ENCODE results near the gene GMDS. TPM values are rescaled to one million over a fixed set of nuclear protein-coding genes. Genes with fewer than 3 reads are reported as not detected.
A peak's percentile ranks its signal among the peaks of the same experiment; 100 is the strongest.

The GMDS gene
- total and polyA plus RNA-seq, 2 of the 13 experiments (the other 11 are each of a cell fraction or from before 2014, with no cell fraction given), result 64.4 to 112 TPM

DNA sequence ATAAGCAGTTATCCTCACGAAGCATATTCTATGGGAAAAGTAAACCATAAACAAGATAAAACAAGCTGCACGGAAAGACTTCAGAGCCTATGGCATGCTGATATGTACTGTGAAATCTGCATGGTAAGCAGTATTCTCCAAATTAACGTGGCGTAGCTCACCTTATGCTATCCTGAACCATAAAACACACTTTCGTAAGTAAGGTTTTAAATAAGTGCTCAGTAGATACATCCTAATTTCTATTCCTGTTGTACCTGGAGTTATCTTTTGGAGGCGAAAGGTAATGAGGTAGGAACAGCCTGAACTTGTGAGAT, 208.7 kb downstream of the GMDS start:
- Histone ChIP-seq H3K9me3 (ENCODE audit: low read length) (no peaks in the 10 kb centered on the region), H2AFZ (ENCODE audit: low read length) (no peak overlapping the region), H3K4me3 (replicated peaks in 1 of 3; ENCODE audit: insufficient read depth in 1 of 3, low read depth in 2 of 3, low read length in 3 of 3) (no peak overlapping the region), H3K4me1 (ENCODE audit: insufficient read depth, low read length) (peaks cover 17% of the 10 kb centered on the region), H3K36me3 (replicated peaks in 1 of 2; ENCODE audit: control insufficient read depth in 1 of 2, insufficient read depth in 2 of 2, low read length in 2 of 2) (peaks cover 0 to 14% of the 10 kb centered on the region in 2 experiments; a peak in 2 of 5 replicates), H4K20me1 (ENCODE audit: insufficient read depth, low read length) (no peaks in the 10 kb centered on the region), H3K79me2 (ENCODE audit: insufficient read depth, low read length) (peaks cover 2% of the 10 kb centered on the region), H3K4me2 (ENCODE audit: low read depth, low read length) (no peak overlapping the region), H3K27ac (ENCODE audit: extremely low read length, insufficient read depth, low read length) (no peak overlapping the region), H3K9ac (ENCODE audit: insufficient read depth, low read depth, low read length) (no peak overlapping the region), H3K27me3 (ENCODE audit: control insufficient read depth in 1 of 2, insufficient read depth in 2 of 2, low read length in 2 of 2) (no peaks in the 10 kb centered on the region)
- FAIRE-seq (peak; percentile 32), ATAC-seq (no peak), DNase-seq (ENCODE audit: low spot score) (no peak)
- CTCF ChIA-PET (ENCODE audit: low intra/inter-chr PET ratio, low total read pairs), result no interaction called here
- intact Hi-C loops (cut with micrococcal nuclease; ENCODE audit: unreplicated experiment), result no loop called here
- in situ Hi-C loops (cut with HindIII; ENCODE audit: extremely low pct_ligation_motif_present, low pct_unique_long_range_greater_than_20kb), result no loop called here
- TF ChIP-seq ZNF772 (CRISPR knock-in tag; IDR thresholded peaks at IDR 0.05), result no peak
- TF ChIP-seq ZNF337 (CRISPR knock-in tag; IDR thresholded peaks at IDR 0.05; ENCODE audit: borderline replicate concordance, low read depth), result no peak
- no peak for TF ChIP-seq NFYB (CRISPR knock-in tag; IDR thresholded peaks at IDR 0.05)
- no peak for TF ChIP-seq ATF7 (IDR thresholded peaks at IDR 0.05)
- TF ChIP-seq ATF7 (CRISPR knock-in tag; IDR thresholded peaks at IDR 0.05), result no peak
- TF ChIP-seq, protein P1, sequence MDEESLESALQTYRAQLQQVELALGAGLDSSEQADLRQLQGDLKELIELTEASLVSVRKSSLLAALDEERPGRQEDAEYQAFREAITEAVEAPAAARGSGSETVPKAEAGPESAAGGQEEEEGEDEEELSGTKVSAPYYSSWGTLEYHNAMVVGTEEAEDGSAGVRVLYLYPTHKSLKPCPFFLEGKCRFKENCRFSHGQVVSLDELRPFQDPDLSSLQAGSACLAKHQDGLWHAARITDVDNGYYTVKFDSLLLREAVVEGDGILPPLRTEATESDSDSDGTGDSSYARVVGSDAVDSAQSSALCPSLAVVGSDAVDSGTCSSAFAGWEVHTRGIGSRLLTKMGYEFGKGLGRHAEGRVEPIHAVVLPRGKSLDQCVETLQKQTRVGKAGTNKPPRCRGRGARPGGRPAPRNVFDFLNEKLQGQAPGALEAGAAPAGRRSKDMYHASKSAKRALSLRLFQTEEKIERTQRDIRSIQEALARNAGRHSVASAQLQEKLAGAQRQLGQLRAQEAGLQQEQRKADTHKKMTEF (CRISPR knock-in tag; IDR thresholded peaks at IDR 0.05), result no peak
- no peak for TF ChIP-seq NFRKB (IDR thresholded peaks at IDR 0.05)
- no peak for TF ChIP-seq PLRG1 (conservative IDR thresholded peaks at IDR 0.05)
- TF ChIP-seq MXI1 (IDR thresholded peaks at IDR 0.05; ENCODE audit: borderline replicate concordance, low read depth, low read length), result no peak
- TF ChIP-seq MAFK (conservative IDR thresholded peaks at IDR 0.05 in 1 of 2, IDR thresholded peaks at IDR 0.05 in 1 of 2; ENCODE audit: low read length in 2 of 2), result peak; percentile 85 to 92; a peak in 3 of 4 replicates
- no peak for TF ChIP-seq ZNF30 (CRISPR knock-in tag; IDR thresholded peaks at IDR 0.05)
- no peak for TF ChIP-seq ZNF329 (CRISPR knock-in tag; IDR thresholded peaks at IDR 0.05; ENCODE audit: low read depth)
- TF ChIP-seq MAFF (IDR thresholded peaks at IDR 0.05; ENCODE audit: low read depth, low read length), result peak; percentile 89
- TF ChIP-seq KDM6A (CRISPR knock-in tag; IDR thresholded peaks at IDR 0.05; ENCODE audit: low read depth), result no peak
- POLR2A ChIA-PET, result no interaction called here
- WGBS (ENCODE audit: low lambda C conversion rate), result 98% methylated on average over 6 of the region's 6 CpGs
- no TSS peak for BruUV-seq (replicated peaks)
